ENCODE results near the gene KCNJ5.

KCNJ5 gene

GRCh38 chr11:128940156-128940555, 49.0 kb downstream of the KCNJ5 start:
- Histone ChIP-seq H3K79me2 (ENCODE audit: control insufficient read depth, low read length) (no peaks in the 10 kb centered on the region), H3K4me2 (ENCODE audit: low read length) (no peak overlapping the region)
- no peak for TF ChIP-seq EZH2phosphoT487 (IDR thresholded peaks at IDR 0.05; ENCODE audit: borderline replicate concordance, low read length)
- no peak for TF ChIP-seq CTCF (IDR thresholded peaks at IDR 0.05; ENCODE audit: low read depth, low read length, poor library complexity, severe bottlenecking)

GRCh38 chr11:128940603-128941002, 49.4 kb downstream of the KCNJ5 start:
- TF ChIP-seq CTCF (IDR thresholded peaks at IDR 0.05; ENCODE audit: low read depth, low read length, poor library complexity, severe bottlenecking) = no peak
- no peak for TF ChIP-seq EZH2phosphoT487 (IDR thresholded peaks at IDR 0.05; ENCODE audit: borderline replicate concordance, low read length)
- no peaks in the 10 kb centered on the region; the same call in 1 of the 2 replicates for H3K27me3 ChIP-seq (ENCODE audit: control insufficient read depth, low read length)
- no peak overlapping the region for H3K4me3 ChIP-seq (ENCODE audit: low read length)
- H3K27ac ChIP-seq (ENCODE audit: low read depth, low read length) = no peak overlapping the region
- H3K9me2 ChIP-seq (replicated peaks; ENCODE audit: control insufficient read depth, low read length) = no peaks in the 10 kb centered on the region
- H3K9me3 ChIP-seq (ENCODE audit: control insufficient read depth, insufficient read depth, low read length) = no peaks in the 10 kb centered on the region
- H3F3A ChIP-seq (ENCODE audit: control insufficient read depth, insufficient read depth) = no peaks in the 10 kb centered on the region
- H3K36me3 ChIP-seq (ENCODE audit: control insufficient read depth, low read length) = no peaks in the 10 kb centered on the region
- no peak overlapping the region for H3K4me2 ChIP-seq (ENCODE audit: low read length)
- no peaks in the 10 kb centered on the region for H3K79me2 ChIP-seq (ENCODE audit: control insufficient read depth, low read length)
- no peaks in the 10 kb centered on the region for H4K20me1 ChIP-seq (ENCODE audit: control insufficient read depth, insufficient read depth, low read depth, low read length)
- H3K4me1 ChIP-seq (ENCODE audit: control insufficient read depth, low read length) = no peaks in the 10 kb centered on the region

More at GRCh38 chr11:128940156-128940555, 49.0 kb downstream of the KCNJ5 start:
- H3K27me3 ChIP-seq (ENCODE audit: control insufficient read depth, low read length) = no peaks in the 10 kb centered on the region; the same call in 1 of the 2 replicates
- H3K9me3 ChIP-seq (ENCODE audit: control insufficient read depth, insufficient read depth, low read length) = no peaks in the 10 kb centered on the region
- no peaks in the 10 kb centered on the region for H3K9me2 ChIP-seq (replicated peaks; ENCODE audit: control insufficient read depth, low read length)
- H3K36me3 ChIP-seq (ENCODE audit: control insufficient read depth, low read length) = no peaks in the 10 kb centered on the region
- H3K27ac ChIP-seq (ENCODE audit: low read depth, low read length) = no peak overlapping the region
- H3K4me1 ChIP-seq (ENCODE audit: control insufficient read depth, low read length) = no peaks in the 10 kb centered on the region
- H3K4me3 ChIP-seq (ENCODE audit: low read length) = no peak overlapping the region
- no peaks in the 10 kb centered on the region for H3F3A ChIP-seq (ENCODE audit: control insufficient read depth, insufficient read depth)
- no peaks in the 10 kb centered on the region for H4K20me1 ChIP-seq (ENCODE audit: control insufficient read depth, insufficient read depth, low read depth, low read length)

- H3K4me2 ChIP-seq (ENCODE audit: low read length) = no peak overlapping the region
- TF ChIP-seq EZH2phosphoT487 (IDR thresholded peaks at IDR 0.05; ENCODE audit: borderline replicate concordance, low read length) (no peak), CTCF (IDR thresholded peaks at IDR 0.05; ENCODE audit: low read depth, low read length, poor library complexity, severe bottlenecking) (no peak)
- no peaks in the 10 kb centered on the region for H4K20me1 ChIP-seq (ENCODE audit: control insufficient read depth, insufficient read depth, low read depth, low read length)
- no peaks in the 10 kb centered on the region for H3K9me2 ChIP-seq (replicated peaks; ENCODE audit: control insufficient read depth, low read length)
- no peaks in the 10 kb centered on the region; the same call in 1 of the 2 replicates for H3K27me3 ChIP-seq (ENCODE audit: control insufficient read depth, low read length)
- no peaks in the 10 kb centered on the region for H3K36me3 ChIP-seq (ENCODE audit: control insufficient read depth, low read length)
- no peaks in the 10 kb centered on the region for H3K79me2 ChIP-seq (ENCODE audit: control insufficient read depth, low read length)
- H3K27ac ChIP-seq (ENCODE audit: low read depth, low read length) = no peak overlapping the region
- H3K4me1 ChIP-seq (ENCODE audit: control insufficient read depth, low read length) = no peaks in the 10 kb centered on the region
- H3F3A ChIP-seq (ENCODE audit: control insufficient read depth, insufficient read depth) = no peaks in the 10 kb centered on the region
- H3K9me3 ChIP-seq (ENCODE audit: control insufficient read depth, insufficient read depth, low read length) = no peaks in the 10 kb centered on the region
- no peak overlapping the region for H3K4me3 ChIP-seq (ENCODE audit: low read length)
Observed at GRCh38 chr11:128941110-128941509, 50.0 kb downstream of the KCNJ5 start.

Measured in DOHH2 (cell line).